GM12865 (cell line): Measurements from ENCODE around the gene SLC12A9.
"Not testable (repeated sequence)": the region's sequence is repeated elsewhere in the genome, so short reads cannot be mapped to it uniquely, and the experiment has no call there.

Source experiments
- DNase-seq: peaks from one replicate; pipeline ENCODE4 v3.0.0; 2010; ENCODE audit warnings: low read depth
- H3K4me3 ChIP-seq: 2 replicates; pipeline ENCODE4 v1.5.1; 2011; ENCODE audit warnings: mild to moderate bottlenecking, low read depth, low read length, control low read depth
- TF ChIP-seq, protein P1 (sequence below): IDR thresholded peaks from 2 replicates; pipeline ENCODE4 v1.5.1; 2011; ENCODE audit warnings: low read length, control low read depth, low read depth, inconsistent platforms; ENCODE audit not compliant: insufficient read depth; ENCODE audit errors: missing control alignments

The SLC12A9 gene

GRCh38 chr7:100852048-100852872, at the start of gene SLC12A9:
SLC12A9 (plus strand) TSS chr7:100852713; CDS start chr7:100854198, 1,485 bp downstream.
- peak within 1 kb of the TSS; percentile 74 for H3K4me3 ChIP-seq
- TF ChIP-seq, protein P1, sequence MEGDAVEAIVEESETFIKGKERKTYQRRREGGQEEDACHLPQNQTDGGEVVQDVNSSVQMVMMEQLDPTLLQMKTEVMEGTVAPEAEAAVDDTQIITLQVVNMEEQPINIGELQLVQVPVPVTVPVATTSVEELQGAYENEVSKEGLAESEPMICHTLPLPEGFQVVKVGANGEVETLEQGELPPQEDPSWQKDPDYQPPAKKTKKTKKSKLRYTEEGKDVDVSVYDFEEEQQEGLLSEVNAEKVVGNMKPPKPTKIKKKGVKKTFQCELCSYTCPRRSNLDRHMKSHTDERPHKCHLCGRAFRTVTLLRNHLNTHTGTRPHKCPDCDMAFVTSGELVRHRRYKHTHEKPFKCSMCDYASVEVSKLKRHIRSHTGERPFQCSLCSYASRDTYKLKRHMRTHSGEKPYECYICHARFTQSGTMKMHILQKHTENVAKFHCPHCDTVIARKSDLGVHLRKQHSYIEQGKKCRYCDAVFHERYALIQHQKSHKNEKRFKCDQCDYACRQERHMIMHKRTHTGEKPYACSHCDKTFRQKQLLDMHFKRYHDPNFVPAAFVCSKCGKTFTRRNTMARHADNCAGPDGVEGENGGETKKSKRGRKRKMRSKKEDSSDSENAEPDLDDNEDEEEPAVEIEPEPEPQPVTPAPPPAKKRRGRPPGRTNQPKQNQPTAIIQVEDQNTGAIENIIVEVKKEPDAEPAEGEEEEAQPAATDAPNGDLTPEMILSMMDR, result peak; percentile 92
- peak; percentile 90 for DNase-seq

DNA sequence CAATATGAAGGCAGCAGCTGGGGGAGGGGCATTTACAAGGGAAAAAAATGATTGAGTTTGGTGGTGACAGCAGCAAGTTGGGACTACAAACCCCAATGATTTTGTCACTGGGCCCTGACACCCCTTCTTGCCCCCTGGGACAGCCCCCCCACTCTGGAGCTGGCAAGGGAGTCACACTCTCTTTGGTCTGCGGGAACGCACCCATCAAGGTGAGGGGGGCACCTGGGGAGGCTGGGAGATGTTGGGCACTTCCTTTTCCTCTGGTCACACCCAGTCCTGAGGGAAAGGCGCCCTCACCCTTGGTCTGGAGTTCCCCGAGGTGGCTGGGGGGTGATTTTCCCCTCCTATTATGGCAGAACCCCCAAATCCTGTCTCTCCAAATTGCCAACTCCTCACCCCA, 49.6 kb upstream of the SLC12A9 start:
- TF ChIP-seq, protein P1, result no peak
- H3K4me3 ChIP-seq, result peak overlapping the region; percentile 47

GRCh38 chr7:100803398-100804161, 48.9 kb upstream of the SLC12A9 start:
- DNase-seq, result peak; percentile 89
- TF ChIP-seq, protein P1, result no peak
- peak overlapping the region; percentile 47 for H3K4me3 ChIP-seq

More for the DNA sequence above, 49.6 kb upstream of the SLC12A9 start:
- peak; percentile 5 for DNase-seq

DNA sequence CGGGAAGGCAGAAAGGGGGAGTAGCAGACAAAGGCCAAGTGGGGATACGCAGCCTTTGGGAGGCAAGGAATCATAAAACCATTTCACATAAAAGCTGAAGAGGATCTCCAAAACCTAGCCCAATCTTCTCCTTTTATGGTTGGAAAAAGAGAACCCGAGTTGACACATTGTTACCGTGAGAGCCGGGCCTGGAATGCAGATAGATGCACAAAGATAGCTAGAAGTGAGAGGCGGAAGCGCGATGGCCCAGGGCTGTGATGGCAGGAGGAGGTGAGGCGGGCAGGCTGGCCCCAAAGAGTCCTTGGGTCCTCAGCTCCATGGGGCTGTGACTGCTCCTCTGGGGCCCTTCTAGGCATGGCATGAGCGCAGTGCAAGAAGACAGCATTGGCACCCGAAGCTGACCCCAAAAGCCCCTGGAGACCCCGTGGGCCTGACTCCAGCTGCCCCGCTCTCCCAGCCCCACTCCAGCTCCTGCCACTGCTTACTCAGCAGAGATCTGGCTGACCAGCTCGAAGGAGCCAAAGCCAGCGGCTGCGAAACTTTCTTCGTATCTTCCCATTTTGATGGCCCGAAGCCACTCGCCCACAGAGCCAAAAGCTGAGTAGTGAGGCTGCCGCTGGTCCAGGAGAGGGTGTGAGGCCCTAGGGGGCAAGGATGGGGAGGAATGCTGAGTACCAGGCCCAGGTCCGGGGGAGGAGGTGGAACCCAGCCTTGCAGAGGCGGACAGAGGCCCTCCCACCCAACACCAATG, 47.7 kb upstream of the SLC12A9 start:
- DNase-seq, result no peak

DNA sequence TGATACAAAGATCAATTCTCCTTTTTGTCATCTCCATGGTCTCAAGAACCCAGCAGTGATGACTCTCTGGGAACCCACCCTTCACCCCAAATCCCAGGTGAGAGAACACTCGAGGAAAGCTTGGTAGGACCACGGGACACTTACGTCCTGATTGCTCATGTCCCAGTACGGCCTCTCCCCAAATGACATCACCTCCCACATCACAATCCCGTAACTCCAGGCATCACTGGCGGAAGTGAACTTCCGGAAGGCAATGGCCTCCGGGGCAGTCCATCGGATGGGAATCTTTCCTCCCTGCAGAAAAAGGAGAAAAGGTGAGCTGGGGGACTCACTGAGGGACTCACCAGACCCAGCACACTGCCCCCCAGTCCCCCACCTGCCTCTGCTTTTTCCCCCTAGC, 46.2 kb upstream of the SLC12A9 start:
- TF ChIP-seq, protein P1, result no peak
- DNase-seq, result no peak
- no peak overlapping the region for H3K4me3 ChIP-seq

More for the DNA sequence above, 47.7 kb upstream of the SLC12A9 start:
- TF ChIP-seq, protein P1, result no peak
- H3K4me3 ChIP-seq, result no peak overlapping the region

DNA sequence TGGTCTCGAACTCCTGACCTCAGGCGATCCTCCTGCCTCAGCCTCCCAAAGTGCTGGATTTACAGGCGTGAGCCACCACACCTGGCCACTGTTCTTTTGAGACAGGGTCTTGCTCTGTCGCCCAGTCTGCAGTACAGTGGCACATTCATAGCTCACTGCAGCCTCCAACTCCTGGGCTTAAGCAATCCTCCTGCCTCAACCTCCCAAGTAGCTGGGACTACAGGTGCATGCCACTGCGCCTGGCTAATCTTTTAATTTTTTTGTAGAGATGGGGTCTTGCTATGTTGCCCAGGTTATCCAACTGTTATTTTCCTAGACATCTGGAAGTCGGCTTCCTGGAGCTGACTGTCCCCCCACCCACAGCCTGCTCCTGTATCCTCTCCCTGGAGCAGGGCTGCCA, 45.6 kb upstream of the SLC12A9 start:
- H3K4me3 ChIP-seq, DNase-seq: not testable (repeated sequence)

DNA sequence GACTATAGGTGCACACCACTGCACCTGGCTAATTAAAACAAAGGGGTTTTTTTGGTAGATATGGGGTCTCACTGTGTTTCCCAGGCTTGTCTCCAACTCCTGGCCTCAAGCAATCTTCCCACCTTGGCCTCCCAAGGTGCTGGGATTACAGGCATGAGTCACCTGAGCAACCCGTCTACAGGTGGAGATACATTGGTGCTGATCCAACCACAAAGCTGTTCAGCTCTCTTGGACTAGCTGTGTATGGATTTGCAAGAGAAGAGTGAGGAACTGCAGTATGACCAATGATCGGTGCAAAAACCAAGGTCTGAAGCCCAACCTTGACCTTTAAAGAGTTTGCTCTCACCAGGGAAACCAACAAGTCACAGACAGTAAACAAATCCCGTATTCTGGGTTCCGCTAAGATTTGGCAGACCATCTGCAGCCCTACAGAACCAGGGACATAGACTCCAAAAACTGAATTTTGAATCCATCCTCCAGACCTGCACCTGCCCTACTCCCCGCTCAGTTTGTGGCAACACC, 44.1 kb upstream of the SLC12A9 start:
- no peak for DNase-seq
- TF ChIP-seq, protein P1, result no peak

More for the DNA sequence above, 44.1 kb upstream of the SLC12A9 start:
- H3K4me3 ChIP-seq, result no peak overlapping the region
